Measurements from ENCODE around the gene EWSR1.
"Not testable (repeated sequence)": the region's sequence is repeated elsewhere in the genome, so short reads cannot be mapped to it uniquely, and the experiment has no call there.

The EWSR1 gene

DNA sequence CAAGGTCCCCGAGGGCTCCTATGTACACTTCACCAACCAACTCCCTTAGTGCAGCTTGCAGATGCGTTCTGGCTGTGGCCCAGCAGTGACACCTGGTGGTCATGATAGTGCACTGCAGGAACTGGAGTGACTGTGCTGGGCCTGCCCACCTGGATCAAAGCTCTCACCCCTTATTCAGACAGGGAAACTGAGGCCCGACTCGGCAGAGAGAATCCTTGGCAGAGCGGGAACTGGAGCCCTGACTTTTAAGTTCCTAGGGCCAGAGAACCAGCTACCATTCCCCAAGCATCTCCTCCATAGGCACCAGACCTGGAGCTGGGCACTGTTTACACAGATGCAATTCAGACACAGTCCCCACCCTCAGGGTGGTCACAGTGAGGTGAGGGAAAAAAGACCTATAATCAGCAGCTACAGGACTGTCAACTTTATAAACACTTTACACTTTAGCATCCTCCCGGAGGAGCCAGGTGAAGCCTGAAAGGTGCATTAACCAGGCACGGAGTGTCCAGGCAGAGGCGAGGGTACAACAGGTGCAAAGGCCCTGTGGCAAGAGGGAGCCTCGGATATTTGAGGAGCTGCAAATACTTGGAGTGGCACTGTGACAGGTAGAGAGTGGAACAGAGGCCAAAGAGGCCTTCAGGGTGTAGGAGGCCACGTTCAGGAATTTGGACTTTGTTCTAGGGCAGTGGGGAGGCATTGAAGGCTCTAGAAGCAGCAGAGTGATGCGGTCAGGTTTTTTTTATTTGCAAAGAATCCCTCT lies 22.3 kb upstream of the EWSR1 start:
- peak; percentile 36 to 53 for DNase-seq (ENCODE audit: low read depth in 1 of 2, low spot score in 1 of 2)

DNA sequence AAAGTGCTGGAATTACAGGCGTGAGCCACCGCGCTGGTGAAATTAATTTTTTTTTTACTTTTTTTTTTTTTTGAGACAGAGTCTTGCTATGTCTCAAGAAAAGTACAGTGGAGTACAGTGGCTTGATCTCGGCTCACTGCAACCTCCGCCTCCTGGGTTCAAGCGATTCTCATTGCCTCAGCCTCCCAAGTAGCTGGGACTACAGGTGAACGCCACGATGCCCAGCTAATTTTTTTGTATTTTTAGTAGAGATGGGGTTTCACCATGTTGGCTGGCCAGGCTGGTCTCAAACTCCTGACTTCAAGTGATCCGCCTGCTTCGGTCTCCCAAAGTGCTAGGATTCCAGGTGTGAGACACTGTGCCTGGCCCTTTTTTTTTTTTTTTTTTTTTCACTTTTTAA lies 20.2 kb upstream of the EWSR1 start:
- DNase-seq (ENCODE audit: low read depth in 1 of 2, low spot score in 1 of 2), result not testable (repeated sequence)

DNA sequence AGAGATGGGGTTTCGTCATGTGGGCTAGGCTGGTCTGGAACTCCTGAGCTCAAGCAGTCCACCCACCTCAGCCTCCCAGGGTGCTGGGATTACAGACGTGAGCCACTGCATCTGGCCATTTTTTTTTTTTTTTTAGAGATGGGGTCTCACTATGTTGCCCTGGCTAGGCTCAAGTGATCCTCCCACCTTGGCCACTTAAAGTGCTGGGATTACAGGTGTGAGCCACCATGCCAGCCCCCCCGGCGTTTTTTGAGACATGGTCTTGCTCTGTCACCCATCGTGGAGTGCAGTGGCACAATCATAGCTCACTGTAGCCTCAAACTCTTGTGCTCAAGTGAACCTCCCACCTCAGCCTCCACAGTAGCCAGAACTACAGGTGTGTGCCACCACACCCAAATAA lies 16.8 kb upstream of the EWSR1 start:
- no peak for DNase-seq (ENCODE audit: low read depth in 1 of 2, low spot score in 1 of 2)

DNA sequence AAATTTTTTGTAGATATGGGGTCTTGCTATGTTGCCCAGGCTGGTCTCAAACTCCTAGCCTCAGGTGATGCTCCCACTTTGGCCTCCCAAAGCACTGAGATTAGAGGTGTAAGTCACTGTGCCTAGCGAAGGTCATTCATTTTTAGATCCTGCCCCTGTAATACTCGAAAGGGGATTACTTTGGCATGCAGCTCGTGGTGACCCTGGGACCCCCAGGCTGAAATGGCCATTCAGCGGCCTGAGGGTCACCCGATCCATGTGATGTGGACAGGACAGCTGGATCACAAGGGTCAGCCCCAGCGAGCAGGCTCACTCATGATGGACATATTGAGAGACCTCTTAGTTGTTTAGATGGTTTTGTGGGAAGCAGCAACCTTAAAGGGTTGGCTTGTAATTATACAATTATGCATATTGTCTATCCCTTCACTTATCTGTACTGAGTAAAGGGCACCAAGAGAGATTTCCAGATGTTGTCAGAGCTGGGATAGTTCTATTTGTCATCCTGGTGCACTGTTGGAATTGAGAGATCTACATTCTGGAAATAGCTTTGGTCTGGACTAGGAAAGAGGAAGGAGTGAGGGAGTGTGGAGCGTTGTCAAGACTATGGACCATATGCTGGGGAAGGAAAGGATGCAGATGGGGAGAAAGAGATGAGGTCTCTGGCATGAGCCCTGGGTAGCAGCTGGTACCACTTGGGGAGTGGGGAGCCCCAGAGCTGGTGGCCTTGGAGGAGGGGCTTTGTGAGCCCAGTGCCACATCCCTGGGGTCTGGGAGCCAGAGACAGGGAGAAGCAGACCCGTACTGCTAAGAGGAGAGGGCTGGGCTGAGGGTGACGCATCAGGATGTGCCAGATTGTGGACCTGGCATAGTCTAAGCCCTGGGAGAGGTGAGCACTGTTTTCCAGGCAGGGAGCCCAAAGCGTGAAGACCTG lies 15.8 kb upstream of the EWSR1 start:
- DNase-seq (ENCODE audit: low read depth in 1 of 2, low spot score in 1 of 2), result no peak

DNA sequence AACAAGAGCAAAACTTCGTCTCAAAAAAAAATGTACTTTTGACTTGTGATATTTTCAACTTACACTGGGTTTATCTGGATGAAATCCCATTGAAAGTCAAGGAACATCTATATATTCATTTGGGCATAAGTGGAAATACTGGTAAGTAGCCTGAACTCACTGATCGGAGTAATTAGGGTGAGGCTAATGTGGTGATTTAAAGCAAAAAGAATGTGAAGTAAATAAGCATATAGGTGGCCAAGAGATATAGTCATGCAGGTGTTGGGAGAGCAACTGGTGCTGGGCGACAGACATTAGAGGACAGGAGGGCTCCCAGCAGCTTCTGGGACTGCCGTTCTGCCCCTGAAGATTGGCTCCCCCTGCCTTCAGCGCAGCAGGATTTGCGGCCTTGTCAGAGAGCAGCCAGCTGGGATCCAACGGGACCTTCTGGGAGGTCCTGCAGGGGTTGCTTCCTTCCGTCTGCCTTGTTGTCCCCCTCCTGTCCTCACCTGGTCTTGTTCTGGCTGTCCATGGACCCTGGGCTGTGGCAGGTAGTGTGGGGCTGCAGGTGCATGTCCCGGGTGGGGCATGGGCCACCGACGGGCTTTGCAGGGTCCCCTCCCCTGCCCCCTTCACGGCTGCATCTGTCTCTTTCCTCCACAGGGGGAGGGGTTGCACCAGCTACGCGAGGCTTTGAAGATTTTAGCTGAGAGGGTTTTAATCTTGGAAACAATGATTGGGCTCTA lies 14.3 kb upstream of the EWSR1 start:
- no peak for DNase-seq (ENCODE audit: low read depth in 1 of 2, low spot score in 1 of 2)

DNA sequence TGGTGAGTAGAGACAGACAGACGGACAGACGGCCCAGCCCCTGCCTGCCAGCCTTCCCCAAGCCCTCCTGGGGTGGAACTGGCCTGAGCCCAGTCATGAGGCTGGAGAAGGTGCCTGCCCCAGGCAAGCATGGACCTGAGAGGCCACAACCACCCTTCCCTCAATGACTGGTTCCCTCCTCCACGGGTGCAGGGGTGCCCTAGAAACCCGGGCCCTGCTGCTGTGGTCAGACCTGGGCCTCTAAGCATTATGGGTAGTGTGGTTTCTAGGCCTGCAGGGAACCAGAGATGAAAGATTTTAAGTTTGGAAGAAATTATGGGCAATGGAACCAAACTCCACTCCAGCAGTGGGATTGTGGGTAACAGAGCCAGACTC lies 13.8 kb upstream of the EWSR1 start:
- DNase-seq (ENCODE audit: low read depth in 1 of 2, low spot score in 1 of 2), result no peak

DNA sequence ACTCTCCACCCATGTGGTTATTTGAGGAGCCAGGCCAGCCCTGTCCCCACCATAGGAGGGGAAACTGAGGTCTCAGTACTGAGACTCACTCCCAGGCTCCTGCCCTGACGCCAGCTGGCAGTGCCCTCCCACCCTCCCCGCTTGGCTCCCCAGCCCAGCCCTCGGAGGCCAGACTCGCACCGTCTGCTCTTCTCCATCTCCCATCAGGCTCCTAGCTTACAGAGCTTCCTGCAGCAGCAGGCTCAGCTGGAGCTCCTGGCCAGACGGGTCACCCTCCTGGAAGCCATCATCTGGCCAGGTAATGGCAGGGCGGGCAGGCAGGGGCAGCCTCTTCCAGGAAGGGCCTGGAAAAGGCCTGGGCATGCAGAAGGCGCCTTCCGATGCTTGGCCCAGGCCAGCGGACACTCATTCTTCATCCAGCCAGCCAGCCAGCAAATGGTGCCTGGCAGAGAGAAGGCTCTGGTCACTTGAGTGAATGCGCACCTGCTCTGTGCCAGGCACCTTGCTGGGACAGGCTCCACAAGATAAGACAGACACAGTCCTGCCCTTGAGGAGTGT lies 12.9 kb upstream of the EWSR1 start:
- no peak for DNase-seq (ENCODE audit: low read depth in 1 of 2, low spot score in 1 of 2)

DNA sequence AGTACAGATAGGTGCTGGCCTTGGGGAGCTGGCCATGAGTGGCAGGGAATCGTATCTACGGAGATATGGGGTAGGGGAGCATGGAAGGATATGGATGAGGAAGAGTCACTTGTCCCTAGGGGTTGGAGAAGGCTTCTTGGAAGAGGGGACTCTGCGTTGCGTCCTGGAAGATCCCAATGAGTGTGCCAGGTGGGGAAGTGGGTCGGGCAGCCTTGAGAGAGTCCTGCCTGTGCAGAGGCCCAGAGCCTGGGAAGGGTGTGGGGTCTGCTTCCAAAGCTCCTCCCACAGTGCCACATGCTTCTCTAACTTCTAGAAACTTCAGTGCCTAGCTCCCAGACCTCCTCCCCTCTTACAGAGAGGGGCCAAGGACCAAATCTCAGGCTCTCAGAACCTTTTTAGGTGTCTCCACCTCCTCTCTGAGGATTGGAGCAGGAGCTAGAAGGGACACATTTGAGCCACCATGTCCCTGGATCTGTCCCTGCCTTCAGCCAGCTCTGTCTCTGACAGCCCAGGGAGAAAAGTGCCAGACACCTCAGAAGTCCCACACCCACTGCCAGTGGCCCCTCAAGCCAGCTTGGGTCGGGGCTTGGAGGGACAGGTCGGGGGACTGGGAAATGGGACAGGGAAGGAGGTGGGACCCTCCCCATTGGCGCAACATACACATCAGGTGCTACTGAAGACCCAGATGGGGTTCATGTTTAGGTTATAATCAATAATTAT lies 11.3 kb upstream of the EWSR1 start:
- no peak for DNase-seq (ENCODE audit: low read depth in 1 of 2, low spot score in 1 of 2)

DNA sequence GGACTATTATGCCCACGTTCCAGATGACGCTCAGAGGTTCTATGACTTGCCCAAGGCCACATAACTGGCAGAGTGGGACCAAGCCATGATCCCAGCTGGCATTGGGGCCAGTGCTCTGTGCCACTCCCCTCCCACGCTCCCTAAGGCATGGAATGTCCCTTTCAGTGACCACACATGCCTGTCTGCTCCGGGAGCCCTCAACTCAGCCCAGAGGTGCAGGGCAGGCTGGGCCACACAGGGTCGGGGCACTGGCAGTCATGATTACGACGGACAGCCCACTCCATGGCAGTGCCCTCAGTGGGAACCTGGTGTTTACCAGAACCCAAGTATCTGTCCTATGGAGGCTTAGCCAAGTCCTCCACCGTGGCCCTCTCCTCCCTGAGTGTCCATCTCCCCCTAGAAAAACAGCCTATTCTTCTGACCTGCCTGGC lies 10.3 kb upstream of the EWSR1 start:
- no peak for DNase-seq (ENCODE audit: low read depth in 1 of 2, low spot score in 1 of 2)

DNA sequence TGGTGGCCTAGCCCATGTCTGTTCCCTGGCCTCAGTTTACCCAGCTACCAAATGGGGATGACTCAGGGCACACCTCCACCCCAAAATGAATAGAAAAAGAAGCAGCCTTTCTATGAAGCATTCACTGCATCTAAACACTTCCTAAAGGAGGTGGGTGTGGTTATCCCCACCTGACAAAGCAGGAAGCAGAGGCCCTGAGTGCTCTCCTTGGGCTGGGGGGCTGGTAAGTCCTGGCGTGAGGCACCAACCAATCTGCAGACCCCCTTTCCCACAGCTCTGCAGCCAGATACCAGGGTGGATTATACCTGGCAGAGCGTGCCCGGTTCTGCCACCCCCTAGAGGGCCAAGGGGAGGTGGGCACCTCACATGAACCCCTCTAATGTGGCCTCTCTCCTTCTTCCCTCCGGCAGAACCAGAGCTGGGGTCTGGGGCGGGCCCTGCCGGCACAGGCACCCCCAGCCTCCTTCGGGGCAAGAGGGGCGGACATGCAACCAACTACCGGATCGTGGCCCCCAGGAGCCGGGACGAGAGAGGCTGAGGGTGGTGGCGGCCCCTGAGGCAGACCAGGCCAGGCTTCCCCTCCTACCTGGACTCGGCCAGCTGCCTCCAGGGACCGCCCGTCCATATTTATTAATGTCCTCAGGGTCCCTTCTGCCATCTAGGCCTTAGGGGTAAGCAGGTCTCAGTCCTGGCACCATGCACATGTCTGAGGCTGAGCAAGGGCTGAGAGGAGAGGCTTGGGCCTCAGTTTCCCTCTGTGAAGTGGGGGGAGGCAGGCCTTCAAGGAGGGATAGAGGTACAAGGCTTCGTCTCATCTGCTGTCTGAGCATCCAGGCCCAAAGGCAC lies 9.4 kb upstream of the EWSR1 start:
- no peak for DNase-seq (ENCODE audit: low read depth in 1 of 2, low spot score in 1 of 2)

DNA sequence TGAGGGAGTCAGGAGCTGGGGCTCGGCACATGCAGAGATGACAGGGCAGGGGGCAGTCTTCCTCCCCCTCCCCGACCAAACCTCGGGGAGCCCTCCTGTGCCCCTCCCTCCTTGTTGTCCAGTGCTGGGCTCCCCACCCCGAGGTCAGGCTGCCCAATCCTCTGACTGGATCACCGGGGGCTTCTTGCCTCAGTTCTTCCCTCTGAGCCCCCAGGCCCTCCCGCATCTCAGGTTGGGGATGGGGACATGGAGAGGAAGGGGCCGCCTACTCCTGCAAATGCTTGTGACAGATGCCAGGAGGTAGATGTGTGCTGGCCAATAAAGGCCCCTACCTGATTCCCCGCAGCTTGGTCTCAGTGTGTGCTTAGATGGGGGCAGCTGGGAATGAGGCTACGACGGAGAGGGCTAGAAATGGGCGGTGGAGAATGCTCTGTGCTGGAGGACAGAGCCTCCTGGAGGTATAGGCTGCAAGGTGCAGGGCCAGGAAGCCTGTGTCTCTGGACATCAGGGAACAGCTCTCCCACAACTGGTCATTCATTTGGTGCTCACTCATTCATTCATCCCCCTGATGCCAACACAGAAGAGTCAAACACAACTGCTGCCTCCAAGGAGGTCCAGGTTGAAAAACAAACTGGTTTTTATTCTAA lies 8.7 kb upstream of the EWSR1 start:
- no peak for DNase-seq (ENCODE audit: low read depth in 1 of 2, low spot score in 1 of 2)

DNA sequence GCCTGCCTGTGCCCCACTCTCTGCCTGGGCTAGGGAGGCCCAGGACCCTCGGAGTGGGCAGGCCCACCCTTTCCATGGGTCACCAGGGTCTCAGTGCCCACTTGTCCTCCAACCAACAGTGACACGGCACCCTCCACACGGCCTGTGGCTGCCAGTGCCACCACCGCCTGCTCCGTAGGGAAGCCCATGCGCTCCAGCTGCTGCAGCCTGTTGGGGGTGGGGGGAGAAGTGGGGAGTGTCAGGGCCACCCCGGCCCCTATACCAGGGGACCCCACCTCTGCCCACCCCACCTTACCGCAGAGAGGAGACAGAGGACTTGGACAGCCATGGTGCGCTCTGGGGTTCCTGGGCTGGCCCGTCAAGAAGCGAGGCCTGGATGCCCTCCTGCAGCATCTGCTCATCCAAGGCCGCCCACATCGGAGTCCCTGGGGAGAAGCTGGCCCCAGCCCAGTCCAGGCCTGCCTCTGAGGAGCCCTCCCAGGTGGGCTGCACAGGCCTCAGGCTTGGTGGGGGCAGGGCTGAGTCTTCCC lies 8.0 kb upstream of the EWSR1 start:
- no peak for DNase-seq (ENCODE audit: low read depth in 1 of 2, low spot score in 1 of 2)

DNA sequence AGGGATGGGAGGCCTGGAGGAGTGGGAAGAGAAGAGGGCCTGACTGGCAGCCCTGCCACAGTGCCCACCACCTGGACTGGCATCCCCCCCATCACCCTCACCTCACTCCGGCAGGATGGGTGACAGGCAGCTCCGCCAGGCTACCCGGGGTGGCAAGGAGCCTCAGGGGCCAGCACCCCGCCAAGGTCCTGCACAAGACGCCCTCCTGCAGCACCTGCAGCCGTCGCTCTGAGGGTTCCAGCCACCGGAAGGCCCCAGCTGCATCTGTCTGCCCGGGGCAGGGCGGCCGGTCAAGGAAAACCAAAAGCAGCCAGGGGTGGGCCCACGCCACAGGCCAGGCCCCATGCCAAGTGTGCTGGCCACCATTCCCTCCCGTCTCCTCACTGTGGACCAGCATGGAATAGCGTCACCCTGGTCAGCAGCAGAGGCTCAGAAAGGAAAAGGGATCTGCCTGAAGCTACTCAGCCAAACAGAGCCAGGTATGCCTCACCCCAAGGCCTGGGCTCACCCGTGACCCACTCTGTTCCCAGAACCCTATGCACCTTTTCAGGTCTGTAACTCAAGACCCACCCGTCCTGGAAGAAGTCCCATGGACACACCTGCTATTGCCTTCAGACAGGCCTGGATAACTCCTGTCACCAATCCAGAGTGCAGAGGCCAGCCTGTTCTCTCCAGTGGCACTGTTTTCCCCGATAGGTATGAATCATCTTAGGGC lies 7.3 kb upstream of the EWSR1 start:
- DNase-seq (ENCODE audit: low read depth in 1 of 2, low spot score in 1 of 2), result no peak

DNA sequence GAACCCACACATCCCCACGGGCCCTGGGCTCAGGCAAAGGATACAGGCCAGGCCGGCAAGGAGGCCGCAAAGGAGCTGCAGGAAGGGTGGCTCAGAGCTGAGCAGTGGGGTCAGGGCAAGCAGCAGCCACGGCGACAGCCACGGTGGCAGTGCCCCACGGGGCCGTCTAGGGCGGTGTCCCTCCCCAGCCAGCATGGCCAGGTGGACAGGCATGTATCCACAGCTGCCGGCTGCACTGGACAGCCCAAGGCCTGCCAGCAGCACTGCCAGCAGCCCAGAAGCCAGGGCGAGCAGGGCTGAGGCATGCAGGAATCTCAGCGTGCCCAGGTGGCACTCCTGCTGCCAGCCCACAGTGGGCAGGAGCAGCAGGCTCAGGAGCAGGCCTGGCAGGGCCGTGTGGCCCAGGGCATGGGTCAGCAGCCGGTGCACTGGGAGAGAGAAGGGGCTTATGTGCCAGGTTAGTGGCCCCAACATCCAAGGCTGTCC lies 4.2 kb upstream of the EWSR1 start:
- no peak for DNase-seq (ENCODE audit: low read depth in 1 of 2, low spot score in 1 of 2)

DNA sequence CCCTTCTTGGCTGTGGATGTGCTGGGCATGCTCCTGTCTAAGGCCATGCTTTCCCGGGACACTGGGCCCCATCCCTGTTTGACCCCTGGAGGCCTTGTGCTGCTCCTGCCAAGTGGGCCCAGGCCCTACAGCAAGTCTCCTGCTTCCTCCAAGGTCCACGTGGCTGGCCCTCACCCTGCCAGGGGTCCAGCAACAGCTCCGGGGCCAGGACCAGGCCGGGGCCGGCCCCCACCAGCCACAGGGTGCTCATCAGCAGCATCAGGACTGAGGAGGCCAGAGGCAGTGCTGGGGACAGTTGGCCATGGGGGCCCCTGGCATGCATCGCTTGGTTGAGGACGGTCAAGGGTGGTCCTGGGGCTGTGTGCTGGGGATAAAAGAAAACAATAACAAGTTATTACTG lies 2.8 kb upstream of the EWSR1 start:
- DNase-seq (ENCODE audit: low read depth in 1 of 2, low spot score in 1 of 2), result no peak

DNA sequence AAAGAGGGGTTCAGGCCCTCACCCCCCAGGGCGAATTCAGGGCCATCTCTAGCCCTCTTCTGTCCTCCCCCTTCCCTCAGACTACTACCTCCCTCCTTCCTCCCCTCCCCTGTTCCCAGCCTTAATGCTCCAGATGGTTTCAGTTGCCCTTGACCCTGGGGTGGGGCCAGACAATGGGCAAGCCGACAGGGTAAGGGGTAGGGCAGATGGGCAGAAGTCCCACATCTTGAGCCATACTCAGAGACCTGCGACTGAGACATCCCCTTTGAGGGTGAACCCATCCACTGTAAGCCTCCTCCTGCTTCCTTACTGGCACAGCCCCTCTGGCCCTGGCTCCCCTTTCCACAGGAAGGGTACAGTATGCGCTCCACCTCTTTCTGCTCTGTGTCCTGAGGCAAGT lies 2.1 kb upstream of the EWSR1 start:
- DNase-seq (ENCODE audit: low read depth in 1 of 2, low spot score in 1 of 2), result no peak

DNA sequence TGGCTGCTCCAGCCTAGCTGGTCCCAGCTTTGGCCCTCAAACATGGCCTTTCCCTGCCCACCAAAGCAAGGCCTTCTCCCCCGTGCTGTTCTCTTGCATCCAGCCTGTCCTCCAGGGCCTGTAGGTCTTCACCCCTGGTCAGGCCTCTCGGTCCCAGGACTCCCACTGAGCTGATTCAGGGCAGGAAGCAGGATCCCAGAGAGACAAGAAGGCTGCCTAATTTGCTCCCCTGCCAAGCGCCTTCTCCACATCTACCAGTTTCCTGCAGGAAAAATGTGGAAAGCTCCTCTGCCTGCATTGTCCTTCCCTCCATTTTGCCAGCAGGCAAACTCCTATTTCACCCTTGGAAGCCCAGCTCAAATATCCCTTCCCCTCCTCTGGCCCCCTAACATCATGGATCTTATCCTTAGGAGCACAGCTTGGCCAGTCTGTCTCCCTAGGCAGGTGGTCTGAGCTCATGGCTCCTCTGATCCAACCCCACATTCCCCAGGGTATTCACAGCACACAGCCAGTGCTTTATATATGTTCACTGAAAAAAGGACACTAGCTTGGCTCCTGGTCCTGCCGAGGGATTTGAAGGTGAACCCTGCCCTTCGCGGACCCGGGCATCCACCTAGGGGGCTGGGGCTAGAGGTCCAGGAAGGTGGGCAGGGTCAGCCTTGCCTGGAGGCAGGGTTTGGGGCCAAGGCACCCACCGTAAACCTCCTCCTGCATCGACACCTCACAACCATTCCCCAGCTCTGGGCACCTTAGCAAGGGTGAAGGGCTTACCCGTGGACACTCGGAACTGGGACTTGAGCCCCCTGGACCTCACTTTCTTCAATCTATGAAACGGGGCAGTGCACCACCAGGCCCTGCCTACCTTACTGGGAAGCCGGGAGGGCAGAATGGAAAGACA lies 1.3 kb upstream of the EWSR1 start:
- no peak for DNase-seq (ENCODE audit: low read depth in 1 of 2, low spot score in 1 of 2)
